EH (cell line): ENCODE measurements around the gene NAV2.
"Not testable (repeated sequence)": the region's sequence is repeated elsewhere in the genome, so short reads cannot be mapped to it uniquely, and the experiment has no call there.

Experiments used
- DNase-seq: peaks from one replicate; pipeline ENCODE4 v3.0.0-alpha.2; 2015; ENCODE audit warnings: low read depth

The NAV2 gene

DNA sequence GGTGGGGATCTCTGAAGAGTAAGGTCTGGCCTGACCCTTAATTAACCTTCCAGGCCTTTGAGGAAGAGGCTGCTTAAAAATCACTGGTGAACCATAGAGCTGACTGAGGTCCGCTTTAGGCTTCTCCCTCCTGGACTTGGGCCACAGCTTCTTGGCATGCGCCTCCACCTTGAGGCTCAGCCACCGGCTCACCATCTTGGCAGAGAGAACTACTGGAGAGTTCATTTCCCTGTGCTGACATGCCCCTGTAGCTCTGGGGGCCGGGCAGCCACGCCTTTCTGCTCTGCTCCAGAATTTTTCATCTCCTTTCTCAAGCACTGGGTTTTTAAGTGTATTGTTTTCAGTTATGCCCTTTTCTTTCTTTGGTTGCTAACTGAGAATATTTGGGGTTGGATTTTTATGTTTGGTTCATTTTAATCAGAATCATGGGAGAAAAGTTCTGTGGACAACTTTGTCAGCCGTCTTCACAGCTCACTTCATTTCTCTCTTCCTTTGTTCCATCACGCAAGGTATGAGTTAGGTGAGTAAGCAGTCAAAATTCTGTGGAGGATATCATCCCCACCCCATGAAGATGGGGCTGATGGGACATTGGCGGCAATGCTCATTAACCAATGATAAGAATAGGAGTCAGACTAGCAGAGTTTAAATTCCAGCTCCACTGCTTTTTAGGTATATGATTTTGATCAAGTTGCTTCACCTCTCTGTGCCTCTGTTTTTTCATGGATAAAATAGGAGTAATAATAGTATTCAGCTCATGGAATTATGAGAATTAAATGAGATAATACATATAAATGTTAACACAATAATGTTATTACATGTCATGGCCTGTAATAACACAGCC lies 343.7 kb downstream of the NAV2 start:
- DNase-seq: no peak

DNA sequence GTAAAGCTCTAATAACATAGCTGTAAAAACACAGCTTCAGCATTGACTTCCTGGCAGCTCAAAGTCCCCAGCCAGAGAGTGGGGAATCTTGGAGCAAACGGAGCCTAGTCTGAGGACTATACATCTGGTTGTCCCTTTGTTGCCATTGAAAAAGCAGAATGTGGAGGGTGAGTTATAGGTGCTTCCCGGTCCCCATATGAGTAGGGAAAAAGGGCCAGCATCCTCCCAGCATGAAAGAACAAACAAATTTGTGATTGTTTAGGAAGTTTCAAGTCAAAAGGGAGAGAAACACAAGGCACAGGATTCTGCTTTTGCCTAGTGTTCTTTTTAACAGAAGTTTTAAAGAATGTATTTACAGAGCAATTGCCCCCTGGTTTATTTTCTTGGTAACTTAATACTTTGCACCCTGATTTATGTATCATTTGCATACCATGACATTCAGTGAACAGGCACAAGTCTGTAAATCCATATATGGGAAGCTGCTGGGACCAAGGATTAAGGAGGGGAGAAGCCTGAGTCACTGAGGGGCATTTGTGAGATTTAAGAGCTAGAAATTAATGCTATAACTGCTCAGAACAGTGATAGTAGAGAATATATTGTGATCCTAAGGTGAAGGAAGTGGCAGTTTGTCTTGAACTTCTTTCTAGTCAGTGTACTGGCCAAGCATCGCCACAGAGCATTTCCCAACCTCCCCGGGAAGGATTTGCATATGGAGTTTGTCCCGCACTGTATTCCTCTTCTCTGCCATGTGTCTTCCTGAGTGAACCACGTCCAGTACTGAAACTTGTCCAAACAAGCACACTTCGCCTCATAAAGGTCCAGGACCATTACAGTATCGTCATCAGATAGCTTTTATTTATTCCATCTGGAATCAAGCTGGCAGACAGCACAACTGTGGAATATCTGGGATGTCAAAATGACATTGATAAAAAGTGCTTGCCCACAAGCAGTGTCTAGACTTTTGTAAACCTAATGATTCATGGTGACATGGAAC lies 344.6 kb downstream of the NAV2 start:
- peak; percentile 74 for DNase-seq

DNA sequence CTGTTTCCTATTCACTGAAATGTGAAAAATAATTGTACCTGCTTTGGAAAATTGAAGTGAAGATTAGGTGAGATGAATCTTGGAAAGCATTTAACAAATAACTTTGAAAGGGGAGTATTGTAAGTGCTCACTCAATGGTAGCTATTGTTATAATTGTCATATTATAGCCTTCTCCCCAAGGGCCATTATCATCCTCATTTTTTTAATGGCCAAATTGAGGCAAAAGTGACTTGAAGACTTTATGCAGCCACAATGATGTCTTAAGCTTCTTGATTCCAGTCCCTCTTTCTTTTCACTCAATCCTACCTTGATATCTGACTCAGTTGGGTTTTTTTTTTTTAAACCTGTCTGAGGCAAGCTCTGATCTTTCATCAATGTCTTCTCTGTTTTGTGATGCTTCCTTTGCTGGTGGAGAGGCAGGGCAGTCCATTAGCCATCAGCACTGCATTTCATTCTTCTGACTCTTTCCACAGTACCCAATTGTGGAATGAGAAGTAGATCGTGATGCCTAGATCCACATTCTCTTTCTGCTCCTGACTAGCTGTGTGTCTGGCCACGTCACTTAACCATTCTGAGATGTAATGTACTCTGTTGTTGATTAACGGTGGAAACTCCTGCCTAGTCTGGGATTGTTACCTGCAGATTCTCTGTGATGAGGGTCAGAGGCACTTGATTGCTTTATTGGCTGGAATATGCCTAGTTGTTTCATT lies 346.3 kb downstream of the NAV2 start:
- peak; percentile 55 for DNase-seq

DNA sequence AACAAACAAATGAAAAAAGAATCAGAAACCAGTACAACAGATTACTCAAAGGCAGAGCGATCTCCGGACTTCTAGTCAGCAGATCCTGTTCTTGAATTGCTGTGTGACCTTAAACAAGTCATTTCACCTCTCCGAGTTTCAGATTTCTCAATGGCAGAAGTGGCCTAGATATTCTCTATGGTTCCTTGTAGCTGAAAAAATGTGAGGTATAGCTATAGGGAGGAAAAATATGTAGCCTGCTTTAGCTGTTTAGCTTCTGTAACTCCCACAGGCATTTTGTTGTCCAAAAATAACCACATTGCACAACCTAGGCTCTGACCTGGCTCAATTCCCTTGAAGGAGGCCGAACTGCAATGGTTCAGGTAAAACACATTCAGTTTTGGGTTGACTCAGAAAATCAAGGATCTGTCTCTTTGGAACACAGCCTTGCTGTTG lies 347.0 kb downstream of the NAV2 start:
- DNase-seq: no peak

DNA sequence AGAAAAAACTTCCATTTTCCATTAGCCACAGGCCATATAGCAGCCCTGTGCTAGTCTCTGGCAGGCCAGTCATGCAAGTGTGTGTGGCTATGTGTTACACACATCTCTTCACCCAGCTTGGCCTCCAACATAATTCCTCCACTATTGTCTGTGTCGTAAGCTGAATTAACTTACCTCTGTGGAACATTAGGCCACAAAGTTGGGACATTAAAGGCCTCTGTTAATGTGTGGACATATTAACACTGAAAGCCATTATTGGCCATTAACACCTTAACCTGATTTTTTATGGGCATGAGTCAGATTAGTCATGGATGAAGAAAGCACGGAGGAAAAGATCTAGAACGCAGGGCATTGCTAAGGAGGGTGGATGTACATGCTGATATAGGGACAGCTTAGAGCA lies 347.5 kb downstream of the NAV2 start:
- DNase-seq: no peak

DNA sequence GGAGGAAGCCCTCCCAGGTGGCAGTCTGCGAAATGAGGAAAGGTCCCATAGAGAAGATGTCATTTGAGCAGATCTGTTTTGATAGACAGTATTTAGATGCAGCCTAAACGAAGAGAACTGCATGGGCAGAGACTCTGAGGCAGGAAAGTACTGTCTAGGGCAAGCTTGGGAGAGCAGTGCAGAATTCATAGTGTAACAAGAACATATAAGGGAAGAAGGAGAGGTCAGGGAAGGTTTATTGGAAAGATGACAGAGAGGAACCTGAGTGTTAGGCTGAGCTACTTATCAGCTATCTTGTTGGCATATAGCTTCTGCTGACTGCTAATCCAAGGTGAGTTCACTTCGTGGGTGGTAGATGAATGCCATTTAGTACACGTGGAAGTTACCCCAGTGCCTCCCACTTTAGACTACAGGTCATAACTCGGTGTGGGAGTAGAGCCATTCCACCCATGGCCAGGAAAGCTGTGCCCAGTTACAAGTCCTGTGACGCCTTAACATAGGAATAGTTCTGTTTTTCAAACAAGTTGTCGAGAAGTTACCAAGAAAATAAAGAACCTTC lies 348.1 kb downstream of the NAV2 start:
- no peak for DNase-seq

DNA sequence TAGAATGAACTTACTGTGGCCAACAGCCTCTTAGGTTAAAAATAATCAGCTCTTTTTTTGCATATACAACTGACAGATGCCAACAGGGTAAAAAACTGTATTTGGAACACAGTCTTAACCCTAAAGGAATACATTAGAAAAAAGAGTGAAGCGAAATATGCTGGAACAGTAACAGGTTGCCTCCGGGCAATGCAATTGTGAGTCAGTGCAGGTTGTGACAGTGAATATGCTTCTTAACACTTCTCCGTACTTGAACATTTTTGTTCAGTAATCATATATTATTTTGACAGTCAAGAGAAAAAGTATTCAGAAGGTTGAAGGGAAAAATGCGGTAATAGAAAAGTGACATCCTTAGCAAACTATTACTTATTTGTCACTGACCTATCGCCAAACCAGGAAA lies 349.1 kb downstream of the NAV2 start:
- DNase-seq: no peak

DNA sequence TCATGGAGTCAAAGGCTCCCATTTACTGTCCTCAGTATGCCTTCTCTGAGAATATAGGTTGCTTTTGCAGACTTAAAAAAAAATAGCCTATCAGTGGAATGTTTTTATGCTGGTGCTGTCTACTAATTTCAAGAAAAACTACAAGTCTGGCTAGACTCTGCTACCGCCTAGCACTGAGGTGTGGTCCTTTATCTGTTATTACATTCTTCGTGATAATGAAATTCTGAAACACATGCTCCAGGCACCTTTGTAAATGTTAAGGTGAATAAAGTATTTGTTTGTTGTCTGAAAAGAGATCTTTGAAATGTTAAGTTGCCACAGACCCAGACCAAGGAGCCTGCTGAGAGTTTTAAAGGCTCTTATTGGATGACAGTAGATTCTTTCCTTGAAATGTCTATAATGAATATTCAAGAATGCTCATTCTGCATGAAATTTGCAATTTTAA lies 352.3 kb downstream of the NAV2 start:
- no peak for DNase-seq

DNA sequence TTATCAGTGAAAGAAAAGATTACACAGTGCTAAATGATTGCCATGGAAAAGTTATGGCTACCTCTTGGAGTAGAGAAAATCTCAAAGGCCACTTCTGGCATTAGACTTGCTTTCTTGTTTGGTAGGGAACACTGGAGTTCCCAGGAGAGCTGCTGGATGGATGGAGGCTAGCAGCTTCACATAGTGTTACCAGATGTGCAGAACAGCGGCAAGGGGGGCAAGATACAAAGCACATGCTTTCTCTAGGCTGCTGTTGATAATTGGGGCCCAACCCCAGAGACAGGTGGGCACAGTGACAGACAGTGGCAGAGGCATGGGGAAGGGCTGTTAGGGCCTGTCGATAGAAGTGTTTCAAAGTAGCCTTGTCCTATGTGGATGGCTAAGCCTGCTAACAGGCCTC lies 352.8 kb downstream of the NAV2 start:
- DNase-seq: no peak

DNA sequence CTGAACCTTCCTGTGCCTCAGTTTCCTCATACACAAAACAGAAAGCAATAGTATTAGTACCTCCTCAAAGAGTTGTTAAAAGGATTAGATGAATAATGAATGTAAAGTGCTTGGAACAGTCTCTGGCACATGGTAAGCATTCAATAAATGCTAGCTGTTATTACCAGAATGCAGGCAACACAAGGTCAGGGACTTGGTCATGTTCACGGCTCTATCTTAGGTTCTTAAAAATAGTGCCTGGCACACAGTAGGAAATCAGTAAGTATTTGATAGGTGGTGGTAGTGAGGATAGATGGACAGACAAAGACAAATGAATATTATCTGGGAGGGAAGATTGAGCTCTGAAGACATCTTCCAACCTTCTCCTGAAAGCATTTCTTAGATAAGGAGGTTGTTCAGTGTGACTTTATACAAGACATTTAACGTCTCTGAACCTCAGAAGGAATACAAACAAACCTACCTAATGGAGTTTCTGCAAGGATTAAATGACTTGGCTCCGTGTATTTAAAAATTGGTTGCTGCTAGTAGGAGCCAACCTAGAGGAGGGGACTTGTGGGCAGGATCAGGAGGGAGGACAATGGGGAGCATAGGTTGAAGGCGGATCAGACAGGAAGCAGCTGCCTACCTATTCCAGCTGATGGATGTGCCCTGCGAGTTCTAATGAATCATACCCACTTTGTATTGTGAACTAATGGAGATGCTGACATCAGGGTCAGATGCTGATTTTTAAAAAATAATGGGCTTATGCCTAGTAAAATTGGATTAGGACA lies 353.6 kb downstream of the NAV2 start:
- no peak for DNase-seq

DNA sequence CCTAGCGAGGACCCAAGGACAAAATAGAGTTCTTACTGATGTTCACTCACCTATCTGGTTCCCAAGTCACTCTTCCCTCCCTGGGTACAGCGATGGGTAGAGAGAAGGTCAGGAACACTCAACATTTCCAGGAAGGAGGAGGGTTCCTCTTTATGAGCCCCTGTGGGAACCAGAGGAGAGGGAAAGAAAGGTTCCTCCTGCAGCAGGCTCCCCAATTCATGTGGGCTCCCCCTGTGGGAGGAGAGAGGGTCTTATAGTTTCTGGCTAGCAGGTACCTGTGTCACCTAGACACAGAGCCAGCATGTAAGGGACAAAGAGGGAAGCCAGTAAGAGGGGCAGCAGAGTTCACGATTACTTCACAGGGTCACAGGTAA lies 354.1 kb downstream of the NAV2 start:
- DNase-seq: no peak

DNA sequence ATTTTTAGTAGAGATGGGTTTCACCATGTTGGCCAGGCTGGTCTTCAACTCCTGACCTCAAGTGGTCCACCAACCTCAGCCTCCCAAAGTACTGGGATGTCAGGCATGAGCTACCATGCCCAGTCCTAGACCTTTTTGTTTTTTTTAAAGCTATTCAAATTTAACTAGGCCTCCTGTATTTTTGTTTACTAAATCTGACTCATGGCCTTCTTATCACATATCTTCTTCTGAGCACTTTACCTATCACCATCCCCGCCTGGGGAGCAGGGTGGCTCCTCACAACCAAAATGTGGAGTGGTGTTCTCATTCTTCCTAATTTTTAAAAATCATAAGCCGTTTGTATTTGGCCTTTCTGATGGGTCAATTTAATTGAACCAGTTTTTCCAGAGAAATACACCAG lies 355.0 kb downstream of the NAV2 start:
- no peak for DNase-seq

DNA sequence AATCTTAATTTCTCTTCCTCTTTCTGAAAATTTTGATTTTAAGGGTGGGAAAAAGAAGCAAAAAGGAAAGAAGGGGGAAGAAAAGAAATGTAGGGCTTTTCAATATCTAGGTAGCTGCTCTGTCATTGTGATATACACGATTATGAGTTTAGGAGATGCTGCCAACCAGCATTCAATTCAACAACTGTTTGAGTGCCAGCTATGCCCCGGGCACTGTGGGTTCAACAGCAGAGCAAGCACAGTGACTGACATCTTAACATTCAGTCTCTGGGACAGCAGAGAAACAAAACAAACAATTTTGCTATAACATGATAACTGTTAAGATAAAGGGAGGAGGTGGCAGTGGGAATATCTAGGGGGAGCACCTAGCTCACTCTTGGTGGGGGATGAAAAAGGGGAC lies 356.1 kb downstream of the NAV2 start:
- DNase-seq: no peak

DNA sequence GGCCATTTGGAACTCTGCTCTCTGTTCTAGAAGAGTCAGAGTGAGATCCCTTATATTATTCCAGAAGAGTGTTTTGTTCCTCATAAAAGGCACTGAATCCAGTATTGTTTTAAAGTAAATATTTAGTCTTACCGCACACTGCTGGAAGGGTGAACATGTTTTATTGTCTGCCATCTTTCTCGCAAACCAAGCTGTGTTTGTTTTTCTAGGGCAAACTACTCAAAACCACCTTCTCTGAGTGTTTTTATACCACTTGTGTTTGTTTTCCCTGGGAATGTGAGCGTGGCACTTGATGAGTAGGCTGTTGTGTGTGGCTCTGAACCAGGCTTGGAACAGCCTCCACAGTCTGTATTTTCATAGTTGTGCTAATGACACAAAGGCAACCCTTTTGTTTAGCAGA lies 357.8 kb downstream of the NAV2 start:
- DNase-seq: peak; percentile 77

DNA sequence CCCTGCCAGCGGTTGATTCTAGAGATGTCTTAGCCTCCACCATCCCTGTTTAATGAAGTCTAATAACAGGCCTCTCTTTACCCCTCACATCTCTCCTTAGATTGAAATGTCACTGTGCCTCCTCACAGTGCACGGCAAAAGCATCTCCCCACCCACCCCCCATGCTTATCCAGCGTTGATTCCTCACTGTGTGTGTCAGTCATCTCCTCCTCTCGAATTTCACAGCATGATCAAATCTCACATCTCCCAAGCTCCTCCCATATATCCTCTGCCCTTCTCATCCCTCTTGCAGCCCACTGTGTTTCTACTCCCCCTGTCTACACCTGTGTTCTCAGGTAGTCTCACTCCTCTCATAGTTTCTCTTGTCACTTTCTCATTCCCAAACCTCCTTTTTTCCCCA lies 363.0 kb downstream of the NAV2 start:
- no peak for DNase-seq

DNA sequence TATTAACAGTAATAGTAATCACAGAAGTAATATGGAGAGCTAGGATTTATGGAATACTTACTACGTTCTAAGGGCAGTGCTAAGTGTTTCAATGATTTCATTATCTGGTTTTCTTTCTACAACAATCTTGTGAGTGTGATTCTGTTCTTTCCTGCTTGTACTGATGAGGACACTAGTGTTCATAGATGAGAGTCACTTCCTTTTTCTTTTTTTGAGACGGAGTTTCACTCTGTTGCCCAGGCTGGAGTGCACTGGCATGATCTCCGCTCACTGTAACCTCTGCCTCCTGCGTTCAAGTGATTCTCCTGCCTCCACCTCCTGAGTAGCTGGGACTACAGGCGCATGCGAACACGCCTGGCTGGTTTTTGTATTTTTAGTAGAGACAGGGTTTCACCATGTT lies 366.2 kb downstream of the NAV2 start:
- no peak for DNase-seq

DNA sequence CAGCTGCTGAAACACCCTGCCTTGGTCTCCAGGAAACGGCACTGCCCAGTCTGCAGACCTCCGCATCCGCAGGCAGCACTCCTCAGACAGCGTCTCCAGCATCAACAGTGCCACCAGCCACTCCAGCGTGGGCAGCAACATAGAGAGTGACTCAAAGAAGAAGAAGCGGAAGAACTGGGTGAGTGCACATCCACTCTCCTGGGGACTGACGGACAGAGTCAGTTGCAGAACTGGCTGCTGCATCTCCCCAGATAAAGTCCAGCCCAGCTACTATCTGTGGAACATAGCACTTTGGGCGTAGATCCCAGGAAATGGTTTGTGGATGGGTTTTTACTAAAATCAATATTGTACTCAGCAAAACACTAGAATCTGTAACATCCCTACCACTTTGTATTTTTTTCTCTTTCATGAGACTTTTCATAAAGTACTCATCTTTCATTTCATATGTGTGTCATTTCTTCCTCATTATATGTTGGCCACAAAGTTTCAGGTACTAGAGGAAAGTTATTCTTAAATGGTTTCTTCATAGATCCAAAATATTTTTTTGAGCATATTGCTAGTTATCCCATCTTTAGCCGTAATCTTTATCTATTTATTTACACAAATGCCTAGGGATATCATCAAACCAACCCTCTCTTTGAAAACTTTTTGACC lies 367.5 kb downstream of the NAV2 start:
- DNase-seq: no peak

DNA sequence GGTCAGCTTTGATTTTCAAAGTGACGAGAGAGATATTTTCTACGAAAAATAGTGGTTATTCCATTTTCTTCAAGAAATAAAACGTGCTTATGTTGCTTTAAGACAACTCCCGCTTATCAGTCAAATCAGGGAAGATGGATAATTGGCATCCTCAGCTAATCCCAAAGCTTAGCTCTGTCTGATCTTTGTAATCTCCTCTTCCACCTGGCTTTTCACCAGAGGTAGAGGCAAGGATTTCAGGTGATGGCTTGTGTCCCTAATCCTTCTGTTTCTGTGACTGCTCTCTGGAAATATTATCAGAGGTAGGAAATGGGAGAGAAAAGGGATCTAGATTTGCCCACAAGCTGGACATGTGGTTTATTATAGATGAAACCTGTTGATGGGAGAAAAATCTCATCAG lies 368.7 kb downstream of the NAV2 start:
- DNase-seq: no peak

DNA sequence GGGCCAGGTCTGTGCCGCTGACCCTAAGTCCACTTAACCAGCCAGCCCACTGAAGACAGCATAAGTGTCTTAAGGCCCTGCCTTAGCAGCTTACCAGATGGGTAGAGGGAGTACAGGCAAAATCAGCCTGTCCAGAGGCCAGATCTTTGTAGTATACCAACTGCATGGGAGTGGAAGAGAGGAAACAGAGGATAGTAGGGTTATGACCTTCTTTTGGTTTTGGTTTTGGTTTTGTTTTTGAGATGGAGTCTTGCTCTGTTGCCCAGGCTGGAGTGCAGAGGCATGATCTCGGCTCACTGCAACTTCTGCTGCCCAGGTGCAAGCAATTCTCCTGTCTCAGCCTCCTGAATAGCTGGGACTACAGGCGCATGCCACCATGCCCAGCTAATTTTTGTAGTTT lies 371.2 kb downstream of the NAV2 start:
- DNase-seq: not testable (repeated sequence)

DNA sequence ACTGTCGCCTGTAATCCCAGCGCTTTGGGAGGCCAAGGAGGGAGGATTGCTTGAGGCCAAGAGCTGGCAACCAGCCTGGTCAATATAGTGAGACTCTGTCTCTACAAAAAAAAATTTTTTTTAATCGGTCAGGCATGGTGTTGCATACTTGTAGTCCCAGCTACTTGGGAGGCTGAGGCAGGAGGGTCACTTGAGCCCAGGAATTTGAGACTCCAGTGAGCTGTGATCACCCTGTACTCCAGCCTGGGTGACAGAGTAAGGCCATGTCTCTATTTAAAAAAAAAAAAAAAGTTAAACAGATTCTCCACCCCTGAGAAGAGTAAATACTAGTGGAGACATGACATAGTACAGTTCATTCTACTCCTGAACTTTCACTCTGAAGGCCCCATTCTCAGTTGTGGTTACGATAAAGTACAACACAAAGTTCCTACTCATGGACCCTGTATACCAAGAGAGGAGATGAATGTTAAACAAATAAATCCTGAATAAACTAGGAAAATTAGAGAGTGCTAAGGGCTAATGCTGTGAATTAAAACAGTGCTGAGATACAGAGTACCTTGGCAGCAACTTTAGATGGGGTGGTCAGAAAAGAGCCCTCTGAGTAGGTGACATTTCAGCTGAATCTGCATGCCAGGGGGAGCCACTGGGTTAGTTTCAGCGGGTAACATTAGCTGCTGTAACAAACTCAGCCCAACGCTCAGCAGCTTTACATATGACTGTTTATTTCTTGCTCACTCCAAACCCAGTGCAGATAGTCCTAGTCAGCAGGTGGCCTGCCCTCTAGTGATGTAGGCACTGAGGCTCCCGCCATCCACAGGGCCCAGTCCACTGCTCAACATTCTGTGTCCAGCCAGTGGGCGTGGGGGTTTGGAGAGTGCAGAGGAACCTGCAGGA lies 372.5 kb downstream of the NAV2 start:
- DNase-seq: no peak
